Lower lobe of right lung (tissue), 2 donors: Measurements from ENCODE around the gene SETD3. TPM values are rescaled to one million over a fixed set of nuclear protein-coding genes. Genes with fewer than 3 reads are reported as not detected.

Experiments
- ATAC-seq, 2 donors: fragments of 200-7000 bp; cut with Tn5 transposase; one replicate each; pipeline ENCODE4 v1.9.1; 2020 to 2022; ENCODE audit warnings: mild to moderate bottlenecking in 2 of 2, moderate library complexity in 2 of 2
- DNase-seq: peaks from one replicate; pipeline ENCODE4 v3.0.0-alpha.2; 2020
- H3K27ac ChIP-seq: fragments of 200-600 bp; one replicate; pipeline ENCODE4 v1.8.0; 2022
- H3K27me3 ChIP-seq: fragments of 200-600 bp; one replicate; pipeline ENCODE4 v1.8.0; 2022; ENCODE audit warnings: low read depth
- H3K36me3 ChIP-seq: fragments of 200-600 bp; one replicate; pipeline ENCODE4 v1.8.0; 2022; ENCODE audit warnings: mild to moderate bottlenecking
- H3K4me1 ChIP-seq: fragments of 200-600 bp; one replicate; pipeline ENCODE4 v1.8.0; 2022
- H3K4me3 ChIP-seq: fragments of 200-600 bp; one replicate; pipeline ENCODE4 v1.8.0; 2022; ENCODE audit warnings: mild to moderate bottlenecking
- H3K9me3 ChIP-seq: fragments of 200-600 bp; one replicate; pipeline ENCODE4 v1.8.0; 2022
- CTCF ChIP-seq: fragments of 200-600 bp; IDR thresholded peaks from one replicate; pipeline ENCODE4 v1.8.0; 2022; ENCODE audit warnings: antibody characterized with exemption, mild to moderate bottlenecking
- intact Hi-C: fragments of 100-400 bp; cut with DNase I; formaldehyde crosslinking; loops from one replicate; pipeline ENCODE4 v1.11.0; 2022
- total RNA-seq: library from RNA; stranded (reverse); fragmentation: NEBNext Ultra II Directional; extraction: Animal tissue kit (Norgen Biotek cat#: 25700); gene quantifications from one replicate; pipeline ENCODE4 v1.2.1, GENCODE V29; 2021
- donor health status: DM: no; HTN: yes; CAD: no; lungs with severe emphysema.

The SETD3 gene
- total RNA-seq, 1 donor from 2014 or later, result 78.7 TPM

GRCh38 chr14:99413911-99414310 lies 66.7 kb downstream of the SETD3 start:
- H3K27ac ChIP-seq, result no peak overlapping the region
- H3K4me1 ChIP-seq, result peaks cover 15% of the 10 kb centered on the region
- no peak for TF ChIP-seq CTCF
- no peak overlapping the region for H3K4me3 ChIP-seq
- H3K36me3 ChIP-seq, result peaks cover 41% of the 10 kb centered on the region
- no peaks in the 10 kb centered on the region for H3K27me3 ChIP-seq
- no peaks in the 10 kb centered on the region for H3K9me3 ChIP-seq
- intact Hi-C loops, result no loop called here
- ATAC-seq (no peak), DNase-seq (no peak)

- H3K9me3 ChIP-seq, result no peaks in the 10 kb centered on the region
- intact Hi-C loops, result no loop called here
- no peak overlapping the region for H3K4me3 ChIP-seq
- H3K27me3 ChIP-seq, result no peaks in the 10 kb centered on the region
- TF ChIP-seq CTCF, result no peak
- ATAC-seq, result no peak
- H3K4me1 ChIP-seq, result peaks cover 15% of the 10 kb centered on the region
- peaks cover 45% of the 10 kb centered on the region for H3K36me3 ChIP-seq
- DNase-seq, result no peak
- no peak overlapping the region for H3K27ac ChIP-seq
Observed at GRCh38 chr14:99413172-99413571, 67.5 kb downstream of the SETD3 start.

GRCh38 chr14:99412117-99413061 lies 68.3 kb downstream of the SETD3 start:
- Histone ChIP-seq H3K27me3 (no peaks in the 10 kb centered on the region), H3K27ac (no peak overlapping the region), H3K4me1 (peaks cover 15% of the 10 kb centered on the region), H3K4me3 (no peak overlapping the region), H3K9me3 (no peaks in the 10 kb centered on the region), H3K36me3 (peaks cover 45% of the 10 kb centered on the region)
- DNase-seq, result no peak
- intact Hi-C loops, result no loop called here
- ATAC-seq, result no peak
- TF ChIP-seq CTCF, result no peak

- peaks cover 3% of the 10 kb centered on the region for H3K4me1 ChIP-seq
- DNase-seq (no peak), ATAC-seq (no peak)
- H3K4me3 ChIP-seq, result no peak overlapping the region
- H3K36me3 ChIP-seq, result peaks cover 64% of the 10 kb centered on the region
- no peak overlapping the region for H3K27ac ChIP-seq
- H3K9me3 ChIP-seq, result no peaks in the 10 kb centered on the region
- no peak for TF ChIP-seq CTCF
- H3K27me3 ChIP-seq, result no peaks in the 10 kb centered on the region
- intact Hi-C loops, result no loop called here
Observed at GRCh38 chr14:99410019-99410418, 70.6 kb downstream of the SETD3 start.

- H3K27me3 ChIP-seq, result no peaks in the 10 kb centered on the region
- peak; percentile 43 to 45 for ATAC-seq
- H3K9me3 ChIP-seq, result no peaks in the 10 kb centered on the region
- H3K4me3 ChIP-seq, result no peak overlapping the region
- peak overlapping the region; percentile 61 for H3K27ac ChIP-seq
- H3K36me3 ChIP-seq, result peaks cover 74% of the 10 kb centered on the region
- TF ChIP-seq CTCF, result no peak
- no peaks in the 10 kb centered on the region for H3K4me1 ChIP-seq
- no peak for DNase-seq
- intact Hi-C loops, result no loop called here
Observed at GRCh38 chr14:99408971-99409289, 71.7 kb downstream of the SETD3 start.
